A549 (cell line): ENCODE results near the gene MTRR. TPM values are rescaled to one million over a fixed set of nuclear protein-coding genes. Genes with fewer than 3 reads are reported as not detected.
A peak's percentile ranks its signal among the peaks of the same experiment; 100 is the strongest.

Experiments
- ATAC-seq, 2 experiments: fragments of 200-7000 bp in 1 of 2; fragments of >200 bp in 1 of 2; cut with Nextera tagmentation in 1 of 2; cut with Tn5 transposase in 1 of 2; 3 replicates each; pipeline versions ENCODE4 v1.8.0 to v1.9.1; 2018 to 2020; ENCODE audit warnings: mild to moderate bottlenecking in 1 of 2, moderate library complexity in 1 of 2
- CTCF ChIA-PET: fragments of 300-600 bp; sonication (Branson Sonifier 250); formaldehyde crosslinking; extraction: SDS; loops from one replicate; lab custom pipeline; 2021; ENCODE audit warnings: antibody characterized with exemption, inconsistent platforms; lab: Yijun Ruan, JAX
- POLR2A ChIA-PET: fragments of 350-600 bp; formaldehyde crosslinking; extraction: SDS; loops from one replicate; lab custom pipeline; 2021; ENCODE audit warnings: antibody characterized with exemption, inconsistent platforms; lab: Yijun Ruan, JAX
- DNase-seq, 2 experiments: peaks; one replicate each; pipeline versions ENCODE4 v3.0.0 to v3.0.0-alpha.2; 2011 to 2016; ENCODE audit warnings: low read depth in 1 of 2, low spot score in 1 of 2
- FAIRE-seq: peaks from 2 replicates; lab custom pipeline; 2011; peaks lifted over from hg19 to GRCh38; lab: Jason Lieb, UNC
- H3K27ac ChIP-seq, 2 experiments: fragments of >200 bp; sonication (Bioruptor Twin); formaldehyde crosslinking; 3 replicates each; pipeline ENCODE4 v1.5.1; 2016 to 2017
- H3K4me1 ChIP-seq: fragments of >200 bp; sonication (Bioruptor Twin); formaldehyde crosslinking; 3 replicates; pipeline ENCODE4 v1.6.1; 2016
- H3K4me2 ChIP-seq: fragments of >200 bp; sonication (Bioruptor Twin); formaldehyde crosslinking; 3 replicates; pipeline ENCODE4 v1.6.1; 2016
- H3K4me3 ChIP-seq: fragments of >200 bp; sonication (Bioruptor Twin); formaldehyde crosslinking; 3 replicates; pipeline ENCODE4 v1.5.1; 2016
- H3K9me3 ChIP-seq: fragments of >200 bp; sonication (Bioruptor Twin); formaldehyde crosslinking; 3 replicates; pipeline ENCODE4 v1.6.1; 2016
- BHLHE40 ChIP-seq: IDR thresholded peaks from 2 replicates; pipeline ENCODE4 v1.6.1; 2012; ENCODE audit warnings: low read depth, low read length, inconsistent platforms
- CBX2 ChIP-seq: fragments of 200-600 bp; sonication (generic); IDR thresholded peaks from 2 replicates; pipeline ENCODE4 v1.6.1; 2016; ENCODE audit warnings: low read depth, mild to moderate bottlenecking, borderline replicate concordance
- CBX8 ChIP-seq: fragments of 200-600 bp; sonication (generic); IDR thresholded peaks from 2 replicates; pipeline ENCODE4 v1.6.1; 2016
- CEBPB ChIP-seq, 2 experiments: fragments of >200 bp in 1 of 2; sonication (Bioruptor Twin) in 1 of 2; formaldehyde crosslinking in 1 of 2; IDR thresholded peaks; 2 replicates each; pipeline ENCODE4 v1.6.1; 2012 to 2016
- CHD2 ChIP-seq: fragments of 150-350 bp; IDR thresholded peaks from 2 replicates; pipeline ENCODE4 v1.6.1; 2014; ENCODE audit warnings: low read length; ENCODE audit not compliant: partially characterized antibody
- CHD4 ChIP-seq: fragments of 200-600 bp; sonication (generic); IDR thresholded peaks from 2 replicates; pipeline ENCODE4 v1.6.1; 2016; ENCODE audit warnings: antibody characterized with exemption, mild to moderate bottlenecking, borderline replicate concordance
- CTCF ChIP-seq: fragments of >200 bp; sonication (Bioruptor Twin); formaldehyde crosslinking; IDR thresholded peaks from 3 replicates; pipeline ENCODE4 v1.5.1; 2016
- FOSL2 ChIP-seq, 2 experiments: fragments of 450-650 bp in 1 of 2; fragments of >200 bp in 1 of 2; sonication (Bioruptor Twin) in 1 of 2; formaldehyde crosslinking; IDR thresholded peaks; 2 replicates each; pipeline versions ENCODE4 v1.5.0 to v1.6.1; 2016 to 2020; ENCODE audit warnings: mild to moderate bottlenecking in 1 of 2, moderate library complexity in 1 of 2
- GATA3 ChIP-seq: IDR thresholded peaks from 2 replicates; pipeline ENCODE4 v1.6.1; 2012; ENCODE audit warnings: borderline replicate concordance
- HDAC2 ChIP-seq: fragments of 200-600 bp; sonication (generic); IDR thresholded peaks from 2 replicates; pipeline ENCODE4 v1.6.1; 2016
- HOXA7 ChIP-seq: fragments of 250-450 bp; sonication (Bioruptor Pico); IDR thresholded peaks from 2 replicates; pipeline ENCODE4 v1.5.0; 2020; ENCODE audit warnings: mild to moderate bottlenecking, moderate library complexity
- JUN ChIP-seq, 2 experiments: fragments of >200 bp; sonication (Bioruptor Twin); formaldehyde crosslinking; IDR thresholded peaks; 2 replicates in 1 of 2; 3 replicates in 1 of 2; pipeline ENCODE4 v1.6.1; 2016 to 2017
- KDM1A ChIP-seq: fragments of 200-600 bp; sonication (generic); IDR thresholded peaks from 2 replicates; pipeline ENCODE4 v1.6.1; 2016; ENCODE audit warnings: low read depth, mild to moderate bottlenecking
- MAFK ChIP-seq: fragments of 450-650 bp; IDR thresholded peaks from 2 replicates; pipeline ENCODE4 v1.6.1; 2014; ENCODE audit not compliant: partially characterized antibody
- MYC ChIP-seq: IDR thresholded peaks from 2 replicates; pipeline ENCODE4 v1.6.1; 2012; ENCODE audit warnings: mild to moderate bottlenecking, inconsistent platforms, low read length, improper control_type of control experiment, borderline replicate concordance
- NFE2L2 ChIP-seq: fragments of 150-350 bp; conservative IDR thresholded peaks from 2 replicates; pipeline ENCODE4 v1.6.1; 2014; ENCODE audit warnings: low read length
- NR3C1 ChIP-seq: fragments of >200 bp; sonication (Bioruptor Twin); formaldehyde crosslinking; IDR thresholded peaks from 3 replicates; pipeline ENCODE4 v1.6.1; 2017
- POLR2AphosphoS2 ChIP-seq: conservative IDR thresholded peaks from 2 replicates; pipeline ENCODE4 v1.6.1; 2012; ENCODE audit warnings: low read length, improper control_type of control experiment, inconsistent platforms
- RAD21 ChIP-seq, 2 experiments: fragments of >200 bp in 1 of 2; sonication (Bioruptor Twin) in 1 of 2; formaldehyde crosslinking in 1 of 2; IDR thresholded peaks in 1 of 2; conservative IDR thresholded peaks in 1 of 2; 2 replicates in 1 of 2; 3 replicates in 1 of 2; pipeline ENCODE4 v1.6.1; 2012 to 2018; ENCODE audit warnings: inconsistent platforms in 1 of 2
- RCOR1 ChIP-seq: fragments of 150-350 bp; IDR thresholded peaks from 2 replicates; pipeline ENCODE4 v1.6.1; 2014; ENCODE audit warnings: antibody characterized with exemption, low read length, low read depth
- SMC3 ChIP-seq: fragments of >200 bp; sonication (Bioruptor Twin); formaldehyde crosslinking; IDR thresholded peaks from 3 replicates; pipeline ENCODE4 v1.6.1; 2018; ENCODE audit warnings: inconsistent platforms
- USF2 ChIP-seq: fragments of 450-650 bp; IDR thresholded peaks from 2 replicates; pipeline ENCODE4 v1.6.1; 2014; ENCODE audit warnings: antibody characterized with exemption
- ZSCAN20 ChIP-seq: fragments of 250-450 bp; sonication (Bioruptor Pico); IDR thresholded peaks from 2 replicates; pipeline ENCODE4 v1.8.0; 2022; ENCODE audit warnings: mild to moderate bottlenecking, moderate library complexity
- WGBS: methylation state at CpG from one replicate; pipeline ENCODE4 v1.1.6; 2017; ENCODE audit errors: missing lambda C conversion rate; 5-methylcytosine and 5-hydroxymethylcytosine counted together
- polyA plus RNA-seq, 4 experiments: library from polyadenylated mRNA; depleted of rRNA in 3 of 4; stranded (reverse); fragments of >200 nt; fragmentation: RNase III in 1 of 4; extraction: RNeasy Plus Mini Kit Qiagen cat#74134 plus additional on column Dnase treatment in 1 of 4; gene quantifications; 2 replicates in 3 of 4; 3 replicates in 1 of 4; pipeline ENCODE4 v1.2.3, GENCODE V29; 2011 to 2017
- TF ChIP-seq, protein P1 (sequence below): IDR thresholded peaks from 2 replicates; pipeline ENCODE4 v1.6.1; 2012; ENCODE audit warnings: low read depth, borderline replicate concordance
- TF ChIP-seq, protein P2 (sequence below): IDR thresholded peaks from 2 replicates; pipeline ENCODE4 v1.6.1; 2012

Gene MTRR
- polyA plus RNA-seq, 2 of the 4 experiments (the other 2 are of a cell fraction): 44.1 to 86.3 TPM

DNA sequence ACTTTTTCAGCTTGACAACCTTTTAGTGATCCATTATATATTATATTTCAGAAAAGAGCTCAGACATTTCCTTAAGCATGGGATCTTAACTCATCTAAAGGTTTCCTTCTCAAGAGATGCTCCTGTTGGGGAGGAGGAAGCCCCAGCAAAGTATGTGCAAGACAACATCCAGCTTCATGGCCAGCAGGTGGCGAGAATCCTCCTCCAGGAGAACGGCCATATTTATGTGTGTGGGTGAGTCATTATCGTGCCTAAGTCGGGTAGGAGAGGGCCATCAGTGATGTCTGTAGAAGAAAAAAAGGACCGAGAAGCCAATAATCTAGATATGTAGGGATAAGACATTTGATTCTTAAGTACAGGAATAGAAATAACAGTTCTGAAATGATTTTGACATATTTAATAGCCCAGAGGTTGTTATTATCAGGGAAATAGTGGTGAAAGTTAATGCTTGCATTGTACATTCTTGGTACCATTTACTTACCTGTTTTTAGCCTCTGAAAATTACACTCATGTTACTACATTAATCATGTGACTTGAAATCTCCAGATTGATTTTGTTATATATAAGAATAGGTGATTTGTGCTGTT is 28.2 kb downstream of the MTRR start:
- ATAC-seq (peak; percentile 97 to 98), FAIRE-seq (no peak), DNase-seq (peak; percentile 44 to 72)
- Histone ChIP-seq H3K4me1 (no peaks in the 10 kb centered on the region), H3K9me3 (no peaks in the 10 kb centered on the region), H3K4me3 (no peak overlapping the region), H3K27ac (no peak overlapping the region), H3K4me2 (no peak overlapping the region)
- TF ChIP-seq MYC: no peak
- TF ChIP-seq, protein P1, sequence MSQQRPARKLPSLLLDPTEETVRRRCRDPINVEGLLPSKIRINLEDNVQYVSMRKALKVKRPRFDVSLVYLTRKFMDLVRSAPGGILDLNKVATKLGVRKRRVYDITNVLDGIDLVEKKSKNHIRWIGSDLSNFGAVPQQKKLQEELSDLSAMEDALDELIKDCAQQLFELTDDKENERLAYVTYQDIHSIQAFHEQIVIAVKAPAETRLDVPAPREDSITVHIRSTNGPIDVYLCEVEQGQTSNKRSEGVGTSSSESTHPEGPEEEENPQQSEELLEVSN: no peak
- no peak for TF ChIP-seq JUN (IDR thresholded peaks at IDR 0.05)
- TF ChIP-seq CBX8: no peak
- no peak for TF ChIP-seq BHLHE40
- TF ChIP-seq GATA3: no peak
- TF ChIP-seq CTCF: 0 out of 3 replicates have a peak, but pooled peaks have one; percentile 30
- peak in 1 of 2 experiments; percentile 17; a peak in 1 of 5 replicates for TF ChIP-seq RAD21 (conservative IDR thresholded peaks at IDR 0.05 in 1 of 2, IDR thresholded peaks at IDR 0.05 in 1 of 2)
- 0 out of 3 replicates have a peak, but pooled peaks have one; percentile 14 for TF ChIP-seq SMC3
- no peak for TF ChIP-seq USF2
- no peak for TF ChIP-seq HOXA7 (CRISPR knock-in tag)
- TF ChIP-seq FOSL2 (IDR thresholded peaks at IDR 0.05): no peak
- TF ChIP-seq FOSL2 (CRISPR knock-in tag; IDR thresholded peaks at IDR 0.05): peak; percentile 76
- POLR2A ChIA-PET: no interaction called here
- WGBS: 32% methylated on average over 5 of the region's 5 CpGs
- CTCF ChIA-PET: interaction anchor here (2.0 kb wide), 1 partner anchor 11 kb away, joined by 13 read pairs; no protein-coding TSS in a partner anchor

- ATAC-seq (no peak), DNase-seq (no peak), FAIRE-seq (no peak)
- no peak overlapping the region for H3K4me3 ChIP-seq
- no peaks in the 10 kb centered on the region for H3K9me3 ChIP-seq
- no peak overlapping the region for H3K27ac ChIP-seq
- TF ChIP-seq ZSCAN20 (CRISPR knock-in tag) (no peak), MAFK (no peak), POLR2AphosphoS2 (no peak), KDM1A (no peak), RCOR1 (no peak), NFE2L2 (no peak), CHD2 (no peak), CHD4 (no peak), HDAC2 (no peak), HOXA7 (CRISPR knock-in tag) (no peak), CEBPB (IDR thresholded peaks at IDR 0.05) (no peak), GATA3 (no peak), NR3C1 (no peak), CBX2 (no peak)
- TF ChIP-seq, protein P2, sequence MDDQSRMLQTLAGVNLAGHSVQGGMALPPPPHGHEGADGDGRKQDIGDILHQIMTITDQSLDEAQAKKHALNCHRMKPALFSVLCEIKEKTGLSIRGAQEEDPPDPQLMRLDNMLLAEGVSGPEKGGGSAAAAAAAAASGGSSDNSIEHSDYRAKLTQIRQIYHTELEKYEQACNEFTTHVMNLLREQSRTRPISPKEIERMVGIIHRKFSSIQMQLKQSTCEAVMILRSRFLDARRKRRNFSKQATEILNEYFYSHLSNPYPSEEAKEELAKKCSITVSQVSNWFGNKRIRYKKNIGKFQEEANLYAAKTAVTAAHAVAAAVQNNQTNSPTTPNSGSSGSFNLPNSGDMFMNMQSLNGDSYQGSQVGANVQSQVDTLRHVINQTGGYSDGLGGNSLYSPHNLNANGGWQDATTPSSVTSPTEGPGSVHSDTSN: no peak
- WGBS: 75% methylated on average over 3 of the region's 3 CpGs
- POLR2A ChIA-PET: no interaction called here
- H3K4me1 ChIP-seq: peaks cover 6% of the 10 kb centered on the region; the same call in 1 of the 3 replicates
- H3K4me2 ChIP-seq: no peak overlapping the region
- CTCF ChIA-PET: no interaction called here
These were observed 33.3 kb downstream of the MTRR start for GRCh38 chr5:7902201-7902600.
